GM12891 (cell line): ENCODE results near the gene CUL7.
A peak's percentile ranks its signal among the peaks of the same experiment; 100 is the strongest.

Source experiments
- DNase-seq: peaks from one replicate; pipeline ENCODE4 v3.0.0; 2011; ENCODE audit warnings: low spot score; ENCODE audit not compliant: insufficient read length
- FAIRE-seq: peaks from 2 replicates; lab custom pipeline; 2011; peaks lifted over from hg19 to GRCh38; lab: Jason Lieb, UNC
- PAX5 ChIP-seq: IDR thresholded peaks from 2 replicates; pipeline ENCODE4 v1.6.1; 2011; ENCODE audit warnings: low read length, moderate library complexity, mild to moderate bottlenecking; ENCODE audit not compliant: insufficient read depth, severe bottlenecking
- POLR2A ChIP-seq: IDR thresholded peaks from 2 replicates; pipeline ENCODE4 v1.6.1; 2011; ENCODE audit warnings: low read depth, low read length, control low read depth
- POLR2AphosphoS5 ChIP-seq: IDR thresholded peaks from 2 replicates; pipeline ENCODE4 v1.6.1; 2011; ENCODE audit warnings: low read depth, low read length, control low read depth
- POU2F2 ChIP-seq: IDR thresholded peaks from 2 replicates; pipeline ENCODE4 v1.6.1; 2011; ENCODE audit warnings: low read depth, mild to moderate bottlenecking, control low read depth, low read length, moderate library complexity
- SPI1 ChIP-seq: IDR thresholded peaks from 2 replicates; pipeline ENCODE4 v1.6.1; 2011; ENCODE audit warnings: low read depth, low read length, control low read depth
- TAF1 ChIP-seq: IDR thresholded peaks from 2 replicates; pipeline ENCODE4 v1.6.1; 2011; ENCODE audit warnings: low read depth, low read length, control low read depth

CUL7 gene

DNA sequence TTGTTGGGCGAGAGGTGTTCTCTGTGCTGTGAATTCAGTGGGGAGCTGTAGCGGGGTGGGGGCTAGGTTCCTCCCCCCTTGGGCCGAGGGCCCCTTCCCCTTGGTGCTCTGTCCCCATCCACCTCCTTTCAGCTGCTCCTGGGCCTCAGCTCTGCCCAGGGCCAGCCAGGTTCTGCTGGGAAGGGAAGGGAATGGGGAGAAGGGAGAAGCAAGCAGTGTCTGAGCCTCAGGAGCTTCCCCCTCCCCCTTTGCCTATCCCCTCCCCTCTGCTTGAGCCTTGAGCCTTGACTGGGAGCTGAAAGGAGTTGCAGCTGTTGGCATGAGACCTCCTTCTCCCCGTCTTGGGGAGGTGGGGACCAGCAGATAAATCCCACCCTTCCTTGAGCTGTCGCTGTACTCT is 32.8 kb downstream of the CUL7 start:
- no peak for DNase-seq
- FAIRE-seq = no peak
- TF ChIP-seq POLR2AphosphoS5 = no peak
- no peak for TF ChIP-seq POU2F2
- no peak for TF ChIP-seq SPI1
- no peak for TF ChIP-seq POLR2A
- no peak for TF ChIP-seq TAF1
- TF ChIP-seq PAX5 = no peak

DNA sequence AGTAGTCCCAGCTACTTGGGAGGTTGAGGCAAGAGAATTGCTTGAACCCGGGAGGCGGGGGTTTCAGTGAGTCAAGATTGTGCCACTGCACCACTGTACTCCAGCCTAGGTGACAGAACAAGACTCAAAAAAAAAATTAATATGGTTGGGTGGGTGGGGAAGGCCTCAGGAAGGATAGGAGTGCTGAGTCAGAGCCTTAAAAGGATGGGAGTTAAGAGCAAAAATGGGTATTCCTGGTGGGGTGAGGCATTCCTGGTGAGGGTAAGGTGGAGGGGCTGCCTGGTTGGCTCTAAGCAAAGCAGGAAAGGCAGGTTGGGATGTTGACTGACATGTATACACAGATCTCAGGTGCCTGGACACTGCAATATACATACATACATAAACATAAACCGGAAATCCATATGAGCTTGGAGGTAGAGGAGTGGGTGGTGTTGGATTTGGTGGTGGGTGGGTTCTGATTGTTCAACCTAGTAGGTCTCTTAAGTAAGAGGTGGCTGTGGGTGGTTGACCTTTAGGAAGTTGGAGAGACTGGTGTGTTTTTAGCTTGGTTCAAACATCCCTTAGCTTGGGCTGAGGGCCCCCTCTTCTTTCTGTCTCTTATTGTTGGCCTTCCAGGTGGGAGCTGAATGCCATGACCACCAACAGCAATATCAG is 33.5 kb downstream of the CUL7 start:
- FAIRE-seq (no peak), DNase-seq (no peak)
- TF ChIP-seq TAF1 (no peak), POLR2AphosphoS5 (no peak), SPI1 (no peak), PAX5 (no peak), POLR2A (no peak), POU2F2 (no peak)

DNA sequence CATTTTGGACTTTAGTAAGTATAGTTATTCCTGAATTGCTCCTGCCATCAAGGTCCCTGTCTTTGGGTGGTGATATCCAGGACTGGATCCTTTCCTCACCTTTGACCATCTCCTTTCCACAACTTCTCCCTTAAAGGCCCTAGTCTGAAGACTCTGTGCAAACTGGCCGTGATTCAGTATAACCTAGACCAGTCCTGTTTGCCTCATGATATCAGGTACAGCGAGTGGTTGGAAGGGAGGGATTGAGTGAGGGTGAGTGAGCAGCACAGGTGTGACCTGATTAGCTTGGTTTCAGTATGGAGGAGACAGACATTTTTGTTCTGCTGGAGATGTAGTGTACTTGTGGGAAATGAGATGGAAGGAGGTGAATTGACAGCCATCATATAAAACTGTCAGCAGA is 34.5 kb downstream of the CUL7 start:
- TF ChIP-seq PAX5 = no peak
- TF ChIP-seq POLR2A = no peak
- no peak for TF ChIP-seq TAF1
- DNase-seq = no peak
- FAIRE-seq = no peak

DNA sequence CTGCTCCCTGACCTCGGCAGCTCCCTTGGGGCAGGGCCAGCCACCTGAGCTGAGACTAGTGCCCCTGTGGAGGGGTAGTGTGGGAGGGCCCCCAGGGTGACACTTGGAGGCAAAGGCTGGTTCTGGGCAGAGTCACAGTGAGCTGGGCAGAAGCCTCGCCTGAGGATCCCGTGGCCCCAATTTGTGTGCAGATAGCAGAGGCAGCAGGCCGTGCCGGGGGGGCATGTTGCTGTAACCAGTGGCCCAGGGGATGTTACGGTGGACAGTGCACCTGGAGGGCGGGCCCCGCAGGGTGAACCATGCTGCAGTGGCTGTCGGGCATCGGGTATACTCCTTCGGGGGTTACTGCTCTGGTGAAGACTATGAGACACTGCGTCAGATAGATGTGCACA is 36.7 kb downstream of the CUL7 start:
- FAIRE-seq (no peak), DNase-seq (no peak)
- TF ChIP-seq POLR2AphosphoS5 = no peak
- no peak for TF ChIP-seq POU2F2
- TF ChIP-seq POLR2A = no peak
- no peak for TF ChIP-seq SPI1
- no peak for TF ChIP-seq TAF1
- TF ChIP-seq PAX5 = no peak

DNA sequence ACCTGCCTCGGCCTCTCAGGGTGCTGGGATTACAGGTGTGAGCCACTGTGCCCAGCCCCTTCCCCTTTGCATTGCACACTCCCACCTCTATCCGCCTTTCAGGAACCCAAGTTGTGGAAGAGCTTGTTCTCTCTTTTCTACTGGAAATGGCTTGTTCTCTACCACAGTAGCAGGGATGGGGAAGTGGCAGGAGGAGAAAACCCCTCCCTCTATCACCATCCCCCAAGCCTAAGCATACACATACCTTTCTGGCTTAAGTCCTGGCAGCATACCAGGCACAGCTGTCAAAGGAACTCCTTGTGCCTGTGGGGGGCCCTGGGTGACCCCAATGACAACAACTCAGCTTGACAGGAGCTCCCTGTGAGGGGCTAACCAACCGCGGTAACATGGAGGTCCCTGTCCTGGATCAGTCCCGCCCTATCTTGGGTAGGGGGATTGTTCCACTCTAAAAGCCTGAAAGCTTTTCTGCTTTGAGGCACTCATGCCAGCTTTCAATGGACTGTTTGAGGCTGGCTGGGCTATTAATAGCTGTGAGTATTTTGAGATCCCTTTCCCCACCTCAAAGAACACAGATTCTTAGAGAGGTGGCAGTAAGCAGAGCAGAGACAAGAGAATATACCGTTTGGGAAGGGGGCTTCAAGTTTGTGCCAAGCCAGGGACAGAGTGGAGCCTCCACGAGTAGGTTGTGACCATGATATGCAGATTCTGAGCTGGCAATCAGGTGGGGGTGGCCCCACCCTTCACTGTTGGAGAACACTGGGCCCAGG is 37.3 kb downstream of the CUL7 start:
- DNase-seq (no peak), FAIRE-seq (no peak)
- TF ChIP-seq POLR2A (no peak), PAX5 (no peak), POU2F2 (no peak), SPI1 (no peak), POLR2AphosphoS5 (no peak), TAF1 (no peak)

DNA sequence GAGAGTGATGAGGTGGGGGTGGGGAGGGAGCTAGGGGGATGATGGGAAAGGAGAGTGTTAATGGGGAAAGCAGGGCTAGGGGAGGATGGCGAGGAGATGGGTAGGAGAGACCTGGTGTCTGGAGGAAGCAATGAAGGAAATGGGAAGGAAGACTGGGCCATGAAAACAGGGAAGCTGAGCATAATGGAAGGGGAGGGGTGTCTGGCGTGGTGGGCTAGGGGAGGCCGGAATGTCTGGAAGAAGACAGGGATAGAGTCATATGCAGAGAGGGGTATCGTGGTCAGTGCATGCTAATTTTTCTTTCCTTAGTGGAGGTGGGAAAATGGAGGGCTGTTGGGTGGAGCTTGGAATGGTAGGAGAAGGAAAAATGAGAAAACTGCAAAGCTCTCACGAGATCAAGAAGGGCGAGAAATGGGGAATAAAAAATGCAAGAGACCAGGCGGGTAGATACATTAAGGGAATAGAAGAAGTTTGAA is 39.2 kb downstream of the CUL7 start:
- DNase-seq = no peak
- TF ChIP-seq TAF1 (no peak), SPI1 (no peak), POLR2A (no peak), POU2F2 (no peak), PAX5 (no peak), POLR2AphosphoS5 (no peak)
- no peak for FAIRE-seq

DNA sequence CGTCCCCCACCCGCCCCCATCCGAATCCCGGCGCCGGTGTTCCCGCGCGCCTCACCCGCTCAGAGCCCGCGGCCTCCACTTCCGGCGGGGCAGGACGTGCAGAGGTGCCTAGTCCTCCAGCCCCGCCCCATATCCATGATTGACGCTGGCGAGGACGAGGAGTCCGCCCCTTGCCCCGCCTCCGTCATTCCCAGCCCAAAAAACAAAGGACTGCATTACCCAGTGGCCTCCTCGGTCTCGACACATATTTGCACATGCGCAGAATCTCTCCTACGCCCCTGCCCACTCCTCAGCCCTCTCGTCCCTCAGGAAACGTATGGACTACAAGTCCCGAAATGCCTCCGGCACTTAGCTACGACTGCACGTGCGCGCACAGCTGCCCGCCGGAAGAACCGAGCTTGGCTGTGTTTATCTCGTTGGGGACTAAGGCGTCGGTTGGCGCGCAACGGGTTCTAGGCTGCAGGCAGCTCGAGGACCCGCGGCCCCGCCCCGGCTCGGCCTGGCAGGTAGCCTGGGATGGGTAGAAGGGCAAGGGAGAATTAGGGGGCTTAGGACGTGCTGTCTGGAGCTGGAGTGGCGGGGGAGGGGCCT is 39.7 kb downstream of the CUL7 start, which contains the start of the genes KLHDC3 and MEA1:
Gene KLHDC3, plus strand, starts transcription at position 407 of the 591 bp plus-strand sequence. CDS start 2,944 bp downstream, outside the sequence.
Gene MEA1, minus strand, starts transcription at position 104 of the 591 bp plus-strand sequence. CDS start 133 bp downstream, outside the sequence.
- DNase-seq = peak; percentile 97
- TF ChIP-seq TAF1 (no peak), PAX5 (no peak), POLR2AphosphoS5 (no peak), SPI1 (no peak), POLR2A (no peak), POU2F2 (no peak)
- peak; percentile 99 for FAIRE-seq

DNA sequence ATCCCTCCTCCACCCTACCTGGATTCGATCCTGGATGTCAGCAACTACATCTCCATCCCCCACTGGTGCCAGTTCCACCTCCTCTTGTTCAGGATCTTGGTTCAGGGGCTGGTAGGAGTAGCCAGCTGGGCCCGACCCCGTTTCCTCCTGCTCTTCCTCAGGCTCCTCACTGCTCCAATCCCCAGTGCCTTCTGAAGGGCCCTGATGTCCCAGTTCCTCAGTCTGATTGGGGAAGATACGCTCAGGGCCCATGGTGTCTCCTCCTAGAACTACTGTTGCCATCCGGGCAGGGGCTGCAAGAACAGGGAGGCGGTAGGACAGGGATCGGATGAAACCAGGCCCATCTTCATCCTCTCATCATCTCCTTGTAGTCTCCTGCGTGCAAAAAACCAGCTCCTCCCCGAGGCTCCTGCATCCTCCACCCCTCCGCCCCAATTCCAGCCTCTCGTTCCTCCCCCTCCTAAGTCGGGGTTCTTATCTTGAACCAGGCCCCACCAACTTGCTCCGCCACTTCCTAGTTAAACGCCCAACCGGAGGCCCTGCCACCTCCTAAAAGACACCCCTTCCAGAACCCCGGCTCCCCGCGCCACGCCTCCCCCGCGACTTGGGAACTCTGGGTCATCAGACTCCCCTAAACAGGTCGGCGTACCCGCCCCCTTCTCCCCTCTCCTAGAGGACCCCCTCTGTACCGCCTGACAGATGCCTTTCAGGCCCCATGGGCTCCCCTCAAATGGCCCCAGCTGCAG is 40.4 kb downstream of the CUL7 start:
- FAIRE-seq (no peak), DNase-seq (peak; percentile 24)
- TF ChIP-seq SPI1 (no peak), POLR2A (no peak), POLR2AphosphoS5 (no peak), POU2F2 (no peak), PAX5 (no peak), TAF1 (no peak; the same call in 1 of the 2 replicates)

DNA sequence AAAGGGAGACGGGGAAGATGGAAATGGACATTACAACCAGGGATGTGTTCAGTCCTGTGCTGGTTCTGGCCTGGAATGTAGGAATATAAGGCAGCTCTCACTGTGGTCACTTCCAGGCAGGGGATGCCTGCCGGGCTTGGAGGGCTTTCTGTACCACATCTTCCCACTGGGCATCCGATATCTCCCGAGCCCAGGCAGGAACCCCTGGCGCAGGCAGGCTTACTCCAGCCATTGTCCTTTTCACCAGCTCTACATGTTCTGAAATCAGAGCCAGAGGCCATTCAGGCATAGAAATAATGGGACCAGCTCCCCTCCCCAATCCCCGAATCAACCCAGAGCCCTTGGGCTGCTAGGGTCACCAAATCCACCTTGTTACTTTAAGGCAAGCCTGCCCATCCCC is 41.3 kb downstream of the CUL7 start:
- FAIRE-seq = no peak
- no peak for TF ChIP-seq POLR2A
- TF ChIP-seq PAX5 = no peak
- no peak for TF ChIP-seq POLR2AphosphoS5
- TF ChIP-seq POU2F2 = no peak
- no peak for TF ChIP-seq SPI1
- TF ChIP-seq TAF1 = no peak
- no peak for DNase-seq
